K562 (cell line): ENCODE results near the gene WASF2. TPM values are rescaled to one million over a fixed set of nuclear protein-coding genes. Genes with fewer than 3 reads are reported as not detected.

ENCODE experiments used
- ATF7 ChIP-seq: fragments of 450-650 bp; IDR thresholded peaks from 2 replicates; pipeline ENCODE4 v1.7.1; 2014; ENCODE audit warnings: mild to moderate bottlenecking, moderate library complexity
- BCL6 ChIP-seq: fragments of 250-450 bp; sonication (Bioruptor Pico); IDR thresholded peaks from 2 replicates; pipeline ENCODE4 v1.4.0; 2020
- BRF2 ChIP-seq: IDR thresholded peaks from 3 replicates; pipeline ENCODE4 v1.6.1; 2011; ENCODE audit warnings: borderline replicate concordance, mild to moderate bottlenecking; ENCODE audit not compliant: insufficient read length, insufficient read depth
- IRF2 ChIP-seq: sonication (generic); formaldehyde crosslinking; IDR thresholded peaks from 2 replicates; pipeline ENCODE4 v1.8.1; 2022; ENCODE audit warnings: mild to moderate bottlenecking, missing genetic modification reagents
- KLF13 ChIP-seq: fragments of 450-650 bp; IDR thresholded peaks from 2 replicates; pipeline ENCODE4 v1.6.1; 2016; ENCODE audit warnings: missing genetic modification characterization, low read depth, mild to moderate bottlenecking, missing compliant biosample characterization, moderate library complexity, borderline replicate concordance
- PRPF4 ChIP-seq: fragments of 200-400 bp; formaldehyde crosslinking; IDR thresholded peaks from one replicate; pipeline ENCODE4 v1.6.1; 2017; ENCODE audit warnings: low read length, low read depth, mild to moderate bottlenecking; ENCODE audit not compliant: insufficient read depth, poor library complexity, severe bottlenecking
- SFPQ ChIP-seq: fragments of 200-400 bp; formaldehyde crosslinking; IDR thresholded peaks from 2 replicates; pipeline ENCODE4 v1.6.1; 2017; ENCODE audit warnings: mild to moderate bottlenecking, low read depth, low read length, moderate library complexity
- ZNF224 ChIP-seq: sonication (generic); formaldehyde crosslinking; IDR thresholded peaks from 2 replicates; pipeline ENCODE4 v1.8.0; 2022; ENCODE audit warnings: mild to moderate bottlenecking, missing genetic modification reagents
- polyA plus RNA-seq, 8 experiments: library from polyadenylated mRNA; depleted of rRNA in 4 of 8; stranded (reverse) in 5 of 8; unstranded in 3 of 8; fragments of >200 nt; fragmentation: Nextera tagmentation in 2 of 8; fragmentation: Illumina TruSeq in 1 of 8; extraction: Ambion mirVana in 2 of 8; extraction: Trizol in 1 of 8; gene quantifications; 2 replicates each; pipeline versions ENCODE4 v1.2.1 to v1.2.3, GENCODE V29; 2011 to 2014; ENCODE audit warnings: inconsistent platforms in 1 of 8, missing spikeins in 1 of 8
- total RNA-seq, 7 experiments: library from RNA; depleted of rRNA in 6 of 7; stranded (reverse); fragments of >200 nt in 6 of 7; fragmentation: Illumina TruSeq in 2 of 7; extraction: Trizol in 2 of 7; gene quantifications; 2 replicates each; pipeline versions ENCODE4 v1.2.1 to v1.2.3, GENCODE V29; 2011 to 2021; ENCODE audit warnings: low replicate concordance in 1 of 7
- TF ChIP-seq, protein P1 (sequence below): fragments of 450-650 bp; IDR thresholded peaks from 2 replicates; pipeline ENCODE4 v1.6.1; 2016; ENCODE audit warnings: antibody characterized with exemption

WASF2 gene
- total and polyA plus RNA-seq, 9 of the 15 experiments (the other 6 are each of a cell fraction or from before 2014, with no cell fraction given), result 8.2 to 163 (median 31.2) TPM

DNA sequence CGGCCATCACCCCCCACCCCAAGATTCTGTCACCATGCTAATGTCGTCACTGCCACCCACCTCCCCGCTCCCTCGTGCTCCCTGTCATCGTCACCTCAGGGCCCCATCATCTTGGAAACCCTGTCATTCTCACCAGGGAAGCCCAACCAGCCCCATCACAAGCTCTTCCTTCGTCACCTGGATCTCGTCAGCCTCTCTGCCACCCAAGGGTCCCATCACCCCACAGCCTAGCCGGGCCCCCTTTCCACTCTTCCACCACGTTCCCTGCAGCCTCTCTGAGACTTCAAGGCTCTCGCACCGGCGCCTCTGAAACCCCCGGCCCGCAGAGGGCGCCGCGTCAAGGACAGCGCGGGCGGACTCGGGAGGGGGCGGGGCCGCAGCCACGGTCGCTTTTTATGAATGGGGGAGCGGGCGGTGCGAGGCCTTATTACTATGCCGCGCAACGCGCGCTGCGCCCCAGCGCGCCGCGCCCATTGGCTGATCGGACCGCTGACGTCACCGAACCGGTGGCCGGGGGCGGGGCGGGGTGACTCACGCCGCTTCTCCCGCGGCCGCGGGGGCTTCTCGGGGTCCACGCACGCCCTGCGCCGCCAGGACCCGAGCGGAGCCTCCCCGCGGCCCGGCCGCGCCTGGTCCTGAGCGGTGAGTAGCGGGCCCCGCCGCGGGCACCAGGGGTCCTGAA, 97.7 kb downstream of the WASF2 start, which contains the start of gene GPR3 (continued):
- TF ChIP-seq SFPQ (no peak), IRF2 (CRISPR knock-in tag) (no peak), ATF7 (peak; percentile 99), KLF13 (peak; percentile 92), ZNF224 (no peak), BRF2 (no peak), BCL6 (no peak), PRPF4 (no peak)
- TF ChIP-seq, protein P1, sequence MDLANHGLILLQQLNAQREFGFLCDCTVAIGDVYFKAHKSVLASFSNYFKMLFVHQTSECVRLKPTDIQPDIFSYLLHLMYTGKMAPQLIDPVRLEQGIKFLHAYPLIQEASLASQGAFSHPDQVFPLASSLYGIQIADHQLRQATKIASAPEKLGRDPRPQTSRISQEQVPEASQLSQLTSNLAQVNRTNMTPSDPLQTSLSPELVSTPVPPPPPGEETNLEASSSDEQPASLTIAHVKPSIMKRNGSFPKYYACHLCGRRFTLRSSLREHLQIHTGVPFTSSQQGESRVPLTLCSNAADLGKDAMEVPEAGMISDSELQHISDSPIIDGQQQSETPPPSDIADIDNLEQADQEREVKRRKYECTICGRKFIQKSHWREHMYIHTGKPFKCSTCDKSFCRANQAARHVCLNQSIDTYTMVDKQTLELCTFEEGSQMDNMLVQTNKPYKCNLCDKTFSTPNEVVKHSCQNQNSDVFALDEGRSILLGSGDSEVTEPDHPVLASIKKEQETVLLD, result 0 out of 2 replicates have a peak, but pooled peaks have one; percentile 13
